HG03457 (cell line): ENCODE results near the gene SFXN5.

Experiments used
- ATAC-seq: cut with Tn5 transposase; IDR thresholded peaks from one replicate; pipeline ENCODE4 v1.9.1; 2021; ENCODE audit warnings: moderate number of reproducible peaks; ENCODE audit not compliant: unreplicated experiment

SFXN5 gene

GRCh38 chr2:73053316-73054114, 18.0 kb downstream of the SFXN5 start:
- ATAC-seq, result no peak

DNA sequence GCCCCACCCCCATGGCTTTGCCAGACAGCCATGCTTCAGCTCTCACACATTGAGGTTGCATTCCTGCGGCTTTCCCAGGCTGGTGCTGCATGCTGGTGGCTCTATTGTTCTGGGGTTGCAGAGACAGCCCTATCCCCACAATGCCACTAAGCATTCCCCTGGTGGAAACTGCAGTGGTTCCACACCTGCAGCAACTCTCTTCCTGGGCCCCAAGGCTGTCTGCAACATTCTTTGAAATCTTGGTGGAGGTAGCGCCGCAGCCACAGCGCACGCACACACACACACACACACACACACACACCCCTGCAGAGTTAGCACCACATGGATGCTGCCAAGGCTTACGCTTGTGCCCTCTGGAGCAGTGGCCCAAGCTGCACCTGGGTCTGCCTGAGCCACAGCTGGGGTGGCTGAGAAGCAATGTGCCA, 21.4 kb downstream of the SFXN5 start:
- ATAC-seq, result no peak

GRCh38 chr2:73043929-73044832, 27.3 kb downstream of the SFXN5 start:
- ATAC-seq, result no peak

DNA sequence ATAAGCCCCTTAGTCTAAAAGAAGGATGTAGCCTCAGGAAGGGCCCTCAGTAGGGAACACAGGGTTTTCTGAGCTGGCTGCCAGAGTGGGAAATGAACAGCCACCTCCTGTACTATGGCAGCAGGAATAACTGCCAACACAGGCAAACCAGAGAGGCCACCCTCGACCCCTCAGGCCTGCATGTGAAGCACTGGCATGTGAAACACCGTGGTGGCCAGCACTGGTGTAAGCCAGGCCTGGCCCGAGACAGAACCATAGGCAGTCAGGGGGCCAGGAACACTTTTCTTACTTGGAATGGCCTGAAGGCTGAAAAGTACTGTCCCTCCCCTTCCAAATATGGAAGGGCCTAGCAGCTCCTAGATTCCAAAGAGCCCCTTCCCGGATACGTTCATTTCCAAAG, 28.2 kb downstream of the SFXN5 start:
- ATAC-seq, result no peak

GRCh38 chr2:73037947-73038585, 33.4 kb downstream of the SFXN5 start:
- no peak for ATAC-seq

- ATAC-seq, result no peak
Measured at GRCh38 chr2:73036766-73037165, 34.7 kb downstream of the SFXN5 start.

- ATAC-seq, result no peak
Measured at GRCh38 chr2:73035899-73036711, 35.4 kb downstream of the SFXN5 start.

DNA sequence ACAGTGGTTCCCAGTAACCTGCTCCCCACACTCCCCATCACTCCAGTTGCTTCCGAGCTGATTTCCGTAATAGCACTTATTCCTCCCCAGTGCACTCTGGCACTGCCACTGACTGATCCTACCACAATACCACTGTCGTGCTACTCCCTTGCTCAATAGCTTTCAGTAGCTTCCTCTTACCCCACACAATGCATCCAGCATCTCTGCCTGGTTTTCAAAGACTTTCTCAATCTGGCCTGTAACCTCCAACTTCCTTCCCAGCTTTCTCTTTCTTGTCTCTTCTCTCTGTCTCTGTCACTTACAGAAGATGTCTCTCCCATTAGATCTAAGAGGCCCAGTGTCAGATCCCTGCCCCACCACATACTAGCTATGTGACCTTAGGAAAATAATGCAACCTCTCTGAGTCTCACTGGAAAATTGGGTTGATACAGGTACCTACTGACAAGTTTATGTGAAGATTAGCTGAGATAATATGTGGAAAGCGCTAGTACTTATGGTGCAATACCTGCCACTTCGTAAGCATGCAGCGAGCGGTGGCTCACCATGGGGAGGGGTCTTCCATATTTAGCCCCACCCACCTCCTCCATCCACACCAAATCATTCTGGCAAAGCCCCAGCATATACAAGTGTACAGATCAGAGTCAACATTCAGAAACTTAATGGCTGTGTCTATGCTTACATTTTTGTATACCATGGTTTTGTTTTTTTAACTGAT, 36.7 kb downstream of the SFXN5 start:
- ATAC-seq, result no peak

- no peak for ATAC-seq
Measured at GRCh38 chr2:73033766-73034381, 37.6 kb downstream of the SFXN5 start.

GRCh38 chr2:73033142-73033765, 38.3 kb downstream of the SFXN5 start:
- no peak for ATAC-seq

DNA sequence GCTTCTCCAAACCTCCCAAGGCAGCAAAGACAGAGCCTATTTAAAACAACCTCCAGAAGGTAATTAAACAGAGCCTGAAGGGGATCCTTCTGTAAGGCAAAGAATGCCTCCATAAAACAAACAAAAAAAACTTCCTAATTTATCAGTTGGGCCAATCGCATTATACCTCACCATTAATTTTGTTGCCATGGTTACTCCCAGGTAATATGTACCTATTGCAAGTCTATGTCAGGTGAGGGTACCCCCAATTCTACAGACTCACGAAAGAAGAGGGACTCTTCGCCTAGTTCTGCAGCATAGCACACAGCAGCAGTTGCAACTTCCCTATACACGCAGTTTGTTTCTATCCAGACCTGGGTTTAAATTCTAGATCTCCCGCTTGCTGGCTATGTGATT, 38.8 kb downstream of the SFXN5 start:
- no peak for ATAC-seq

GRCh38 chr2:73031725-73032701, 39.5 kb downstream of the SFXN5 start:
- ATAC-seq, result no peak

DNA sequence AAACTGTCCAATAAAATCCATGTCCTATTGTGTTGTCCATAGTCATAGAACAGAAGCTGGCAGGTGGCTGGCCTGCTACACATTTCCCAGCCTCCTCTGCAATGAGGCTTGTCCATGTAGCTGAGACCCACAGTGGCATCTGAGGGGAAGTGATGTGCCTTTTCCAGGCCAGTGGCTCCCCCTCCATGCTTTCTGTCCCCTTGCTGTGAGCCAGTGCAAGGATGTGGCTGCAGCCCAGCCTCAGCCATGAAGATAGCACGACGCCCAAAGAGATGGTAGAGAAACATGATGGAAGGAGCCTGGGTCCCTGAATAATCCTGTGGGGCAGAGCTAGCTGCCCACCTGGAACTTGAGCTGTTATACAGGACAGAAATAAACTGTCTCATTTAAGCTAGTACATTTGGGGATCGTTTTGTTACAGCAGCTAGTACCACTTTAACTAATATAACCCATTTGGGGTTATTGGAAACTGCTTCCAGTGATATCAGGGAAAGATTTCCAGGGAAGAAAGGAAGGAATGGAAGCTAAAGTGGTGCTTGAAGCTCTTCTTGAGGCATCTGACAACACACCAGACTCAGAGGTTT, 40.3 kb downstream of the SFXN5 start:
- ATAC-seq, result no peak

DNA sequence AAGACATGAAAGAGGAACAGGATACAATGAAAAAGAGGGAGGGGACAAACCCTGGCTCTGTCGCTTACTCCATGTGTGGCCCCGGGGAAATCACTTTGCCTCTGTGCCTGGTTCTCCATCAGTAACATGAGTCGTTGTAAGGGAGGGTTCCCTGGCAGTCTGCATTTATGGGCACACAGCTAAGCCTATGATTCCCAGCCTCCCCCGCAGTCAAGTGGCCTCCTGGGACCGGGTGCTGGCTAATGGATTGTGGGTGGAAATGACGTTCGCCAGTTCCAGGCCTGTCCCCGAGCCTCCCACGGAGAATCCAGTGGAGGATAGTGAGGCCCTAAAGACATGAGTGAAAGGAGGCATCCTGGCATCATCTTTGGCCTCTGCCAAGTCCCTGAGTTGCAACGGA, 42.7 kb downstream of the SFXN5 start:
- no peak for ATAC-seq

DNA sequence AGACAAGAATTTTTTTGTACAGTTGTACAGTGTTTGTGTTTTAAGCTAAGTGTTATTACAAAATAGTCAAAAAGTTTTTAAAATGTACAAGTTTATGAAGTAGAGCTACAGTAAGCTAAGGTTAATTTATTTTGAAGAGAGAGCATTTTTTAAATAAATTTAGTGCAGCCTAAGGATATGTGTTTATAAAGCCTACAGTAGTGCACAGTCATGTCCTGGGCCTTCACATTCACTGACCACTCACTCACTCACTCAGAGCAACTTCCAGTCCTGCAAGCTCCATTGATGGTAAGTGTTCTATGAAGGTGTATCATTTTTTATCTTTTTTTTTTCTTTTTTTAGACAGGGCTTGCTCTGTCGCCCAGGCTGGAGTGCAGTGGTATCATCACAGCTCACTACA, 44.2 kb downstream of the SFXN5 start:
- no peak for ATAC-seq

GRCh38 chr2:73023497-73023896, 48.0 kb downstream of the SFXN5 start:
- no peak for ATAC-seq

- ATAC-seq, result no peak
Measured at GRCh38 chr2:73022024-73022568, 49.4 kb downstream of the SFXN5 start.
